IMR-90 (cell line): ENCODE measurements around the gene PMPCA. TPM values are rescaled to one million over a fixed set of nuclear protein-coding genes. Genes with fewer than 3 reads are reported as not detected.

Experiments used
- ATAC-seq: fragments of 200-7000 bp; cut with Tn5 transposase; 2 replicates; pipeline ENCODE4 v1.9.1; 2020; ENCODE audit warnings: low read depth, mild to moderate bottlenecking, moderate library complexity
- BruUV-seq: library from RNA; stranded (reverse); fragments of 400-500 nt; replicated peaks from 2 replicates; lab custom pipeline; 2021; lab: Mats Ljungman, UMichigan
- CTCF ChIA-PET: fragments of 300-600 bp; formaldehyde crosslinking; extraction: SDS; loops from one replicate; lab custom pipeline; 2021; ENCODE audit warnings: antibody characterized with exemption; lab: Yijun Ruan, JAX
- POLR2A ChIA-PET: fragments of 300-600 bp; sonication (Branson Sonifier 250); formaldehyde crosslinking; loops from one replicate; lab custom pipeline; 2022; ENCODE audit warnings: antibody characterized with exemption; ENCODE audit not compliant: unreplicated experiment; lab: Charles Lee
- DNase-seq: peaks from one replicate; pipeline ENCODE4 v3.0.0; 2013
- H2AFZ ChIP-seq: replicated peaks from 2 replicates; pipeline ENCODE3; 2013; ENCODE audit warnings: low read length, mild to moderate bottlenecking; ENCODE audit not compliant: poor library complexity
- H2AK5ac ChIP-seq: 2 replicates; pipeline ENCODE4 v1.6.1; 2013; ENCODE audit warnings: low read depth, low read length, inconsistent platforms
- H2AK9ac ChIP-seq: replicated peaks from 2 replicates; pipeline ENCODE3; 2013; ENCODE audit warnings: mild to moderate bottlenecking, low read depth, low read length, moderate library complexity; ENCODE audit not compliant: poor library complexity
- H2BK120ac ChIP-seq: 2 replicates; pipeline ENCODE4 v1.6.1; 2013; ENCODE audit warnings: low read depth, low read length, inconsistent platforms
- H2BK15ac ChIP-seq: 3 replicates; pipeline ENCODE4 v1.6.1; 2013; ENCODE audit warnings: low read depth, low read length, inconsistent platforms
- H2BK20ac ChIP-seq: 2 replicates; pipeline ENCODE4 v1.6.1; 2013; ENCODE audit warnings: low read depth, mild to moderate bottlenecking, inconsistent platforms, low read length, moderate library complexity
- H2BK5ac ChIP-seq: 2 replicates; pipeline ENCODE4 v1.6.1; 2013; ENCODE audit warnings: mild to moderate bottlenecking, low read depth, low read length, inconsistent platforms; ENCODE audit not compliant: poor library complexity, severe bottlenecking
- H3K14ac ChIP-seq: replicated peaks from 2 replicates; pipeline ENCODE4 v1.6.1; 2013; ENCODE audit warnings: low read depth, low read length, inconsistent platforms
- H3K18ac ChIP-seq: 2 replicates; pipeline ENCODE4 v1.6.1; 2013; ENCODE audit warnings: low read depth, low read length, control low read depth
- H3K23ac ChIP-seq: 2 replicates; pipeline ENCODE4 v1.6.1; 2013; ENCODE audit warnings: low read depth, low read length, inconsistent platforms
- H3K27ac ChIP-seq: 2 replicates; pipeline ENCODE4 v1.5.1; 2013; ENCODE audit warnings: mild to moderate bottlenecking, control low read depth, low read length; ENCODE audit not compliant: insufficient read depth
- H3K27me3 ChIP-seq: 2 replicates; pipeline ENCODE4 v1.6.1; 2013; ENCODE audit warnings: low read length; ENCODE audit not compliant: control insufficient read depth, insufficient read depth
- H3K36me3 ChIP-seq: 2 replicates; pipeline ENCODE4 v1.6.1; 2013; ENCODE audit warnings: low read length, mixed read lengths; ENCODE audit not compliant: control insufficient read depth, insufficient read depth
- H3K4ac ChIP-seq: 2 replicates; pipeline ENCODE4 v1.6.1; 2013; ENCODE audit warnings: low read depth, low read length, inconsistent platforms
- H3K4me1 ChIP-seq: 2 replicates; pipeline ENCODE4 v1.6.1; 2013; ENCODE audit warnings: low read length, mixed read lengths; ENCODE audit not compliant: control insufficient read depth, insufficient read depth
- H3K4me2 ChIP-seq: 2 replicates; pipeline ENCODE4 v1.6.1; 2013; ENCODE audit warnings: low read depth, mild to moderate bottlenecking, control low read depth, low read length, moderate library complexity
- H3K4me3 ChIP-seq: 2 replicates; pipeline ENCODE4 v1.5.1; 2013; ENCODE audit warnings: low read depth, mild to moderate bottlenecking, control low read depth, low read length, moderate library complexity; ENCODE audit not compliant: insufficient read depth
- H3K56ac ChIP-seq: 2 replicates; pipeline ENCODE4 v1.6.1; 2013; ENCODE audit warnings: low read length, inconsistent platforms; ENCODE audit not compliant: insufficient read depth; ENCODE audit errors: extremely low read depth
- H3K79me1 ChIP-seq, 2 experiments: 2 replicates each; pipeline ENCODE4 v1.6.1; 2013; ENCODE audit warnings: low read length in 2 of 2, inconsistent platforms in 1 of 2, low read depth in 1 of 2
- H3K9ac ChIP-seq: 2 replicates; pipeline ENCODE4 v1.6.1; 2013; ENCODE audit warnings: low read depth, low read length, control low read depth
- H3K9me1 ChIP-seq: 2 replicates; pipeline ENCODE4 v1.6.1; 2013; ENCODE audit warnings: low read length, inconsistent platforms; ENCODE audit not compliant: insufficient read depth
- H3K9me3 ChIP-seq: 2 replicates; pipeline ENCODE4 v1.6.1; 2013; ENCODE audit warnings: low read length; ENCODE audit not compliant: control insufficient read depth, insufficient read depth
- H4K20me1 ChIP-seq: 2 replicates; pipeline ENCODE4 v1.6.1; 2013; ENCODE audit warnings: low read length, inconsistent platforms; ENCODE audit not compliant: insufficient read depth
- H4K5ac ChIP-seq: 2 replicates; pipeline ENCODE4 v1.6.1; 2013; ENCODE audit warnings: mild to moderate bottlenecking, low read depth, low read length, control low read depth
- H4K8ac ChIP-seq, 2 experiments: 2 replicates each; pipeline ENCODE4 v1.6.1; 2013; ENCODE audit warnings: low read depth in 2 of 2, low read length in 2 of 2, control low read depth in 1 of 2, inconsistent platforms in 1 of 2
- H4K91ac ChIP-seq: 2 replicates; pipeline ENCODE4 v1.6.1; 2013; ENCODE audit warnings: low read depth, low read length, inconsistent platforms; ENCODE audit not compliant: insufficient read depth
- BHLHE40 ChIP-seq: fragments of 150-350 bp; IDR thresholded peaks from 2 replicates; pipeline ENCODE4 v1.6.1; 2016; ENCODE audit warnings: mild to moderate bottlenecking, low read depth, low read length
- CTCF ChIP-seq: conservative IDR thresholded peaks from 2 replicates; pipeline ENCODE4 v1.5.1; 2012; ENCODE audit warnings: mild to moderate bottlenecking, low read depth, low read length, improper control_type of control experiment
- FOS ChIP-seq: fragments of 150-350 bp; IDR thresholded peaks from 2 replicates; pipeline ENCODE4 v1.6.1; 2016; ENCODE audit warnings: low read depth, low read length
- MAZ ChIP-seq: IDR thresholded peaks from 2 replicates; pipeline ENCODE4 v1.6.1; 2012; ENCODE audit warnings: low read depth, mild to moderate bottlenecking, low read length, improper control_type of control experiment, moderate library complexity, borderline replicate concordance
- RCOR1 ChIP-seq: IDR thresholded peaks from 2 replicates; pipeline ENCODE4 v1.6.1; 2012; ENCODE audit warnings: mild to moderate bottlenecking, low read length, improper control_type of control experiment; ENCODE audit not compliant: insufficient replicate concordance
- RFX5 ChIP-seq: IDR thresholded peaks from 2 replicates; pipeline ENCODE4 v1.8.0; 2012; ENCODE audit warnings: low read depth, mild to moderate bottlenecking, low read length, moderate library complexity
- WGBS, 2 experiments: methylation state at CpG; one replicate each; pipeline versions ENCODE4 v1.1.5 to v1.1.7; 2013; ENCODE audit warnings: missing lambda C conversion rate in 2 of 2; ENCODE audit not compliant: insufficient read length in 1 of 2; ENCODE audit errors: extremely low coverage in 2 of 2; 5-methylcytosine and 5-hydroxymethylcytosine counted together
- dilution Hi-C: fragments of 300-500 bp; cut with HindIII; formaldehyde crosslinking; loops from one replicate; pipeline ENCODE4 v1.14.3; 2018; ENCODE audit warnings: low sequenced_read_pairs; ENCODE audit not compliant: unreplicated experiment
- in situ Hi-C: fragments of 300-500 bp; cut with MboI; formaldehyde crosslinking; loops from 3 replicates; pipeline ENCODE4 v1.14.3; 2019; ENCODE audit warnings: low sequenced_read_pairs, inconsistent platforms, mixed read lengths
- intact Hi-C: fragments of 100-400 bp; cut with micrococcal nuclease; formaldehyde crosslinking; loops from 2 replicates; pipeline ENCODE4 v1.10.0; 2022
- polyA plus RNA-seq, 3 experiments: library from polyadenylated mRNA; depleted of rRNA; stranded (reverse); fragments of >200 nt; gene quantifications; 2 replicates each; pipeline ENCODE4 v1.2.3, GENCODE V29; 2012; ENCODE audit warnings: low replicate concordance in 1 of 3
- total RNA-seq: library from RNA; depleted of rRNA; stranded (reverse); fragments of >200 nt; gene quantifications from 2 replicates; pipeline ENCODE4 v1.2.3, GENCODE V29; 2012

Gene PMPCA
- total and polyA plus RNA-seq, 2 of the 4 experiments (the other 2 are of a cell fraction), result 62.6 to 95.8 TPM

- Histone ChIP-seq H2BK15ac (no peak overlapping the region), H3K18ac (no peak overlapping the region), H2BK20ac (no peak overlapping the region), H3K14ac (no peak overlapping the region), H2AK9ac (no peak overlapping the region), H3K4me1 (peaks cover 15% of the 10 kb centered on the region), H3K36me3 (peaks cover 16% of the 10 kb centered on the region), H3K4me3 (no peak overlapping the region), H3K9me3 (no peaks in the 10 kb centered on the region), H4K91ac (no peak overlapping the region), H3K4ac (no peak overlapping the region), H4K20me1 (no peaks in the 10 kb centered on the region), H3K56ac (no peak overlapping the region), H3K9ac (no peak overlapping the region), H4K5ac (no peak overlapping the region), H2AFZ (no peak overlapping the region), H4K8ac (no peak overlapping the region), H2BK5ac (no peak overlapping the region), H3K23ac (no peak overlapping the region), H3K27me3 (no peaks in the 10 kb centered on the region), H3K79me1 (no peaks in the 10 kb centered on the region; a peak in 1 of 4 replicates), H3K27ac (no peak overlapping the region), H2AK5ac (no peak overlapping the region), H3K9me1 (peaks cover 9% of the 10 kb centered on the region), H3K4me2 (no peak overlapping the region), H2BK120ac (no peak overlapping the region)
- intact Hi-C loops (no loop called here), dilution Hi-C loops (no loop called here), in situ Hi-C loops (no loop called here)
- DNase-seq (no peak), ATAC-seq (no peak)
- no TSS peak for BruUV-seq
- WGBS, 2 experiments, result 93% methylated on average over 8 of the region's 12 CpGs; no CpG with 5 or more reads in 1 of the 2 experiments
- ChIA-PET CTCF (interaction anchor here (1.2 kb wide), 1 partner anchor 62 kb away, joined by 4 read pairs; no protein-coding TSS in a partner anchor), POLR2A (no interaction called here)
- TF ChIP-seq RCOR1 (no peak), MAZ (no peak), CTCF (no peak), FOS (no peak), RFX5 (no peak), BHLHE40 (no peak)
Observed at GRCh38 chr9:136375096-136375495, 35.4 kb upstream of the PMPCA start.
